Activated CD8-positive, alpha-beta memory T cell treated with anti-CD3 and anti-CD28 coated beads, Interleukin-2, amount 50 U/mL, for 24 hours (primary cell): ENCODE measurements around the gene CDK2AP2.
"Not testable (repeated sequence)": the region's sequence is repeated elsewhere in the genome, so short reads cannot be mapped to it uniquely, and the experiment has no call there.

Experiments
- DNase-seq: peaks from one replicate; pipeline ENCODE4 v3.0.0-alpha.2; 2020; ENCODE audit errors: extremely low read depth

The CDK2AP2 gene

GRCh38 chr11:67489885-67490726, 17.9 kb downstream of the CDK2AP2 start:
- no peak for DNase-seq

DNA sequence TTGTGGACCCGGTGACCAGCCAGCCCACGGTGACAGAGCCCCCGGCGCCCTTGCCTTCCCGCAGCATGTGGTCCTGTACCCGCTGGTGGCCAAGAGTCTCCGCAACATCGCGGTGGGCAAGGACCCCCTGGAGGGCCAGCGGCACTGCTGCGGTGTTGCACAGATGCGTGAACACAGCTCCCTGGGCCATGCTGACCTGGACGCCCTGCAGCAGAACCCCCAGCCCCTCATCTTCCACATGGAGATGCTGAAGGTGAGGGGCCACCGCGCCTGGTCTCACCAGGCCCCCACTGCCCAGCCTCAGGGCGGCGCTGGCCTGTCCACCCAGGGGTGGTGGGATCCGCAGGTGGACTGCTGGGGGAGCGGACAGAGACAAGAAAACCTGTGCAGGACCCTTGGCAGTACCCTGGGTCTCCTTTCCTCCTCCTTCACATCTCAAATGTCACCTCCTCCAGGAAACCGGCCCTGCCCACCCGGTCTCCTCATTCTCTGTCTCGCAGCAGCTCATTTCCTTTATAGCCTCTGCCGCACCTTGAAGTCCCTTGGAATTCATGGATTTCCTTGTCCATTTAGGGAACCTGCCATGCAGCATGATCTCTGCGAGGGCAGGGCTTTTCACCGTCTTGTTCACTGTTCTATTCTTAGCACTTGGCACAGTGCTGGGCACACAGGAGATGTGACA, 18.6 kb downstream of the CDK2AP2 start:
- no peak for DNase-seq

GRCh38 chr11:67486481-67487195, 21.3 kb downstream of the CDK2AP2 start:
- DNase-seq: no peak

DNA sequence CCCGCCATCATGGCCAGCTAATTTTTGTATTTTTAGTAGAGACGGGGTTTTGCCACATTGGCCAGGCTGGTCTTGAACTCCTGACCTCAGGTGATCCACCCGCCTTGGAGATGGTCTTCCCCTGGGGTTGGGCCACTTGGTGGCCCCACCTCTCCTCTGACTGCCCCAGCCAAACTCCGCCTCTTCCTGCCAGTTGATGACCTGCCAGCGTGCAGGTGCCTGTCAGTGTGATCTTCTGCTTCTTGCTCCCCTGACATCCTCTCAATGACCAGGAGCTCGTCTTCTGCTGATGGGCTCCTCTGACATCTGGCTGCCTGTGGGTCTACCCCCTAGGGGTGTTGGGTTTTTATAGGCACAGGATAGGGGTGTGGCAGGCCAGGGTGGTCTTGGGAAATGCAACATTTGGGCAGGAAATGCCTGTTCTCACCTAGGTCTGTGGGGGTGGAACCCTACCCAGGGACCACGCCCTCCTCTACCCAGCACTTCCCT, 22.0 kb downstream of the CDK2AP2 start:
- DNase-seq: not testable (repeated sequence)

GRCh38 chr11:67484847-67485311, 23.1 kb downstream of the CDK2AP2 start:
- no peak for DNase-seq

DNA sequence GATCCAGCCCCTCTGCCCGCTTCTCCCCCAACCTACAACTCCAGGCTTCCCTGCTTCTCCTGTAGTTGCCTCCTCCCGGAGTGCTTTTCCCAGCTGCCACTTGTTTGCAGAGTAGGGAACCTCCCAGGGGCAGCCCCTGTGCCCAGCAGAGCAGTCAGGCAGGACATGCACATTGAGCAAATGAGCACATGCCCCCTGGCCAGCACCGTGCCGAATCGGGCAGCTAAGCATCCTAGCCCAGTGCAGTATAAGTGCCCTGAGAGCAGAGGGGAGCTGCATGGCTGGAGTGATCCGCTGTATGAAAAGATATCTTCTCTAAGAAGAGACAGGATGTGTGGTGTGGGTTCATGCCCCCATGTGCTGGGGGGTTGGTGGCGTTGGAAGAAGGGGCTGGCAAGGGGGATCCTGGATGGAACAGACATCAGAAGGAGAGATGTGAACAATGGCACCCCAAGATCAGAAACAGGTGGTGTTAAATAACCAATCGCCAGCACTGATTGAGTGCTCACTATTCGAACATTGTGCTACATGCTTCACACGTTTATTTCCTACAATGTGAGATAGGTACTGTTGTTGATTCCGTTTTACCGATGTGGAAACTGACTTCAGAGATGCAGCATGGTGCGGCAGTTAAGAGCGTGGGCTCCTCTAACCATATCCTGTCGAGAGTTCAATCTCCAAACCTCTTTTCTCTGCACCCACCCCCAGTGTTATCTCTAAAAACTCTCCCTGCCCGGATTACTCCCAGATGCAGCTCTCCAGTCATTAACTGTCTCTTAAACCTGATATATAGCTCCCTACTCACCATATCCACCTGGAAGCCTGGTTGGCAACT, 23.9 kb downstream of the CDK2AP2 start:
- no peak for DNase-seq

GRCh38 chr11:67482827-67483798, 24.8 kb downstream of the CDK2AP2 start, which contains the start of gene AIP:
TSS of gene AIP (plus strand) at chr11:67483026. CDS start at chr11:67483159, 133 bp downstream.
- DNase-seq: peak; percentile 93

DNA sequence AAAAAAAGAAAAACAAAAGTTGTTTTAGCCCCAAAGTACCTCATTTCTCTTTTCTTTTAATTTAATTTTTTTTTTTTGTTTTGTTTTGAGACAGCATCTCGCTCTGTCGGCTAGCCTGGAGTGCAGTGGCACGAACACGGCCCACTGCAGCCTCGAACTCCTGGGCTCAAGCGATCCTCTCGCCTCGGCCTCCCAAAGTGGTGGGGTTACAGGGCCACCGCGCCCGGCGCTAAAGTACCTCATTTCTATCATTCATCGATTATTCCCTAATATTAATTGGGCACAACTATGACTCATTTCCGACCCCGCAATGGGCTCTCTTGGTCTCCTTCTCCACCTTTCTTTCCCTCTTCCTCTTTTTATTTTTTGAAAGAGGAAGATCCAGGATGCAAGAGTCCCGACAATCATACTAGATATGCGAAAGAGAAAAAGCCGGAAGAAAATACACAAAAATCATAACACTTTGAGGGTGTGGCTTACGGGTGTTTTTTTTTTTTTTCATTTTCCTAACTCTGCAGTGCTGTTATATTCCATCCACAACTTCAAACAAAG, 25.6 kb downstream of the CDK2AP2 start:
- DNase-seq: no peak

DNA sequence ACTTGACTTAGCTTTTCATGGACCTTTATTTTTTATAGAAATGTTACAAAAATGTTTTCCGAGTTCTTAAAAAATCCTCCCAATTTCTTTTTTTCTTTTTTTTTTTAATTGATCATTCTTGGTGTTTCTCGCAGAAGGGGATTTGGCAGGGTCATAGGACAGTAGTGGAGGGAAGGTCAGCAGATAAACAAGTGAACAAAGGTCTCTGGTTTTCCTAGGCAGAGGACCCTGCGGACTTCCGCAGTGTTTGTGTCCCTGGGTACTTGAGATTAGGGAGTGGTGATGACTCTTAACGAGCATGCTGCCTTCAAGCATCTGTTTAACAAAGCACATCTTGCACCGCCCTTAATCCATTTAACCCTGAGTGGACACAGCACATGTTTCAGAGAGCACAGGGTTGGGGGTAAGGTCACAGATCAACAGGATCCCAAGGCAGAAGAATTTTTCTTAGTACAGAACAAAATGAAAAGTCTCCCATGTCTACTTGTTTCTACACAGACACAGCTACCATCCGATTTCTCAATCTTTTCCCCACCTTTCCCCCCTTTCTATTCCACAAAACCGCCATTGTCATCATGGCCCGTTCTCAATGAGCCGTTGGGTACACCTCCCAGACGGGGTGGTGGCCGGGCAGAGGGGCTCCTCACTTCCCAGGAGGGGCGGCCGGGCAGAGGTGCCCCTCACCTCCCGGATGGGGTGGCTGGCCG, 30.5 kb downstream of the CDK2AP2 start:
- DNase-seq: not testable (repeated sequence)

DNA sequence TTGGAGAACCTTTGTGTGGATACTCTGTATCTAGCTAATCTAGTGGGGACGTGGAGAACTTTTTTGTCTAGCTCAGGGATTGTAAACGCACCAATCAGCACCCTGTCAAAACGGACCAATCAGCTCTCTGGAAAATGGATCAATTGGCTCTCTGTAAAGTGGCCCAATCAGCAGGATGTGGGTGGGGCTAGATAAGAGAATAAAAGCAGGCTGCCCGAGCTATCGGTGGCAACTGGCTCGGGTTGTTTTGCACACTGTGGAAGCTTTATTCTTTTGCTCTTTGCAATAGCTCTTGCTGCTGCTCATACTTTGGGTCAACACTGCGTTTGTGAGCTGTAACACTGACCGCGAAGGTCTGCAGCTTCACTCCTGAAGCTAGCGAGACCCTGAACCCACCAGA, 31.3 kb downstream of the CDK2AP2 start:
- not testable (repeated sequence) for DNase-seq

DNA sequence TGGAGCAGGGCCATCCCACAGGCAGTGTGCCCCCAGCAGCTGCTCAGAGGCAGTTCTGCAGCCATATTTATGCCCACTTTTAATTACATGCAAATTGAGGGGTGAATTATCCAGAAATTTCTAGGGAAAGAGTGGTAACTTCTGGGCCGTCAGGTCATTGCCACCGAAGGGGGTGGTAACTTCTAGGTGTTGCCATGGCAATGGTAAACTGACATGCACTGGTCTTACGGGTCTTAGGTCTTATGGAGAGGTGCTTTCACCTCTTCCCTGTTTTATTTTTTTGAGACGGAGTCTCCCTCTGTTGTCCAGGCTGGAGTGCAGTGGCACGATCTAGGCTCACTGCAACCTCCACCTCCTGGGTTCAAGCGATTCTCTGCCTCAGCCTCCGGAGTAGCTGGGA, 35.1 kb downstream of the CDK2AP2 start:
- no peak for DNase-seq

GRCh38 chr11:67470337-67471002, 37.5 kb downstream of the CDK2AP2 start:
- DNase-seq: no peak

GRCh38 chr11:67469508-67469811, 38.5 kb downstream of the CDK2AP2 start:
- no peak for DNase-seq

GRCh38 chr11:67468759-67469507, 39.0 kb downstream of the CDK2AP2 start, which contains the start of gene TMEM134:
TSS of gene TMEM134 (minus strand) at chr11:67469251. CDS start at chr11:67469192, 59 bp downstream.
- DNase-seq: peak; percentile 64

- no peak for DNase-seq
Measured at GRCh38 chr11:67468456-67468758, 39.6 kb downstream of the CDK2AP2 start.

- no peak for DNase-seq
Measured at GRCh38 chr11:67468056-67468455, 39.9 kb downstream of the CDK2AP2 start.

GRCh38 chr11:67466962-67467771, 40.8 kb downstream of the CDK2AP2 start:
- DNase-seq: no peak
